BLaER1 (cell line): ENCODE data around the gene FAM200A.
"Not testable (repeated sequence)": the region's sequence is repeated elsewhere in the genome, so short reads cannot be mapped to it uniquely, and the experiment has no call there.

Source experiments
- H3K27ac ChIP-seq: shearing (Covaris generic); formaldehyde crosslinking; 2 replicates; pipeline ENCODE4 v1.8.1; 2022
- H3K27me3 ChIP-seq: shearing (Covaris generic); formaldehyde crosslinking; 2 replicates; pipeline ENCODE4 v1.8.1; 2022
- H3K36me3 ChIP-seq: shearing (Covaris generic); formaldehyde crosslinking; 2 replicates; pipeline ENCODE4 v1.8.1; 2022
- H3K4me1 ChIP-seq: shearing (Covaris generic); formaldehyde crosslinking; 2 replicates; pipeline ENCODE4 v1.8.1; 2022
- H3K4me2 ChIP-seq: shearing (Covaris generic); formaldehyde crosslinking; 2 replicates; pipeline ENCODE4 v1.8.1; 2022
- H3K4me3 ChIP-seq: shearing (Covaris generic); formaldehyde crosslinking; 2 replicates; pipeline ENCODE4 v1.8.1; 2022
- H3K9ac ChIP-seq: shearing (Covaris generic); formaldehyde crosslinking; 2 replicates; pipeline ENCODE4 v1.8.1; 2022
- H3K9me3 ChIP-seq: shearing (Covaris generic); formaldehyde crosslinking; 2 replicates; pipeline ENCODE4 v1.8.1; 2022
- H4K20me1 ChIP-seq: shearing (Covaris generic); formaldehyde crosslinking; 2 replicates; pipeline ENCODE4 v1.8.1; 2022
- Cebpa-rat ChIP-seq: shearing (Covaris generic); IDR thresholded peaks from 2 replicates; pipeline ENCODE4 v1.8.1; 2022

The FAM200A gene

GRCh38 chr7:99559175-99559915 lies 7.4 kb upstream of the FAM200A start:
- no peak for TF ChIP-seq Cebpa-rat
- H3K4me2 ChIP-seq = peak overlapping the region; percentile 82
- peak overlapping the region; percentile 96 for H3K27ac ChIP-seq
- peaks cover 63% of the 10 kb centered on the region for H3K36me3 ChIP-seq
- peak overlapping the region; percentile 91 for H3K4me3 ChIP-seq
- no peaks in the 10 kb centered on the region for H3K27me3 ChIP-seq
- peaks cover 44% of the 10 kb centered on the region for H4K20me1 ChIP-seq
- H3K4me1 ChIP-seq = peaks cover 28% of the 10 kb centered on the region
- H3K9me3 ChIP-seq = no peaks in the 10 kb centered on the region
- peak overlapping the region; percentile 97 for H3K9ac ChIP-seq

GRCh38 chr7:99558306-99559174 lies 6.6 kb upstream of the FAM200A start, which contains the start of gene ZNF655:
Gene ZNF655 (plus strand): TSS chr7:99558642. CDS start chr7:99560560, 1,918 bp downstream.
- Histone ChIP-seq H3K9me3 (no peaks in the 10 kb centered on the region), H3K36me3 (peaks cover 63% of the 10 kb centered on the region), H3K27ac (peak within 1 kb of the TSS; percentile 96)

DNA sequence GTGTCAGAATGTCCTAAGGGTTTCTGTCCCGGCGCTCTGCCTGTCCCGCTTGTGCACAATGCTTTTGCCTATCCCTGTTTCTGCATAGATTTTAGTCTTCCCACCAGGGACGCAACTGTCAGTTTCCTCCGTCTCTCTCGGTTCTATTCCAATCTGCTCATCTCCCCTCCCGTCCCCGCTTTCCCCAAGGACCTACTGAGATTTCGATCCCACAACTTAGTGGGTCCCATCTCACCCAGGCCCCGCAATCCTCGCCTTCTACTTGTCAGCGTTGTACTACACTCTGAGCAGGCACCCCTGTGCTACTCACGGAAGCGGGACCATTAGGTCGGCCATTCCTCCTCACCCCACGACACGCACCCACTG lies 6.0 kb upstream of the FAM200A start:
- Histone ChIP-seq H4K20me1 (peaks cover 30% of the 10 kb centered on the region; the same call in 1 of the 2 replicates), H3K27ac (peak overlapping the region; percentile 96), H3K4me1 (peaks cover 28% of the 10 kb centered on the region), H3K27me3 (no peaks in the 10 kb centered on the region), H3K4me3 (peak overlapping the region; percentile 91), H3K4me2 (peak overlapping the region; percentile 82), H3K9ac (peak overlapping the region; percentile 97), H3K9me3 (no peaks in the 10 kb centered on the region), H3K36me3 (peaks cover 60% of the 10 kb centered on the region)
- no peak for TF ChIP-seq Cebpa-rat

More at GRCh38 chr7:99558306-99559174, 6.6 kb upstream of the FAM200A start, which contains the start of gene ZNF655:
- Histone ChIP-seq H3K4me2 (peak within 1 kb of the TSS; percentile 82), H3K9ac (peak within 1 kb of the TSS; percentile 97), H3K4me1 (peaks cover 28% of the 10 kb centered on the region), H3K27me3 (no peaks in the 10 kb centered on the region), H4K20me1 (peaks cover 36% of the 10 kb centered on the region), H3K4me3 (peak within 1 kb of the TSS; percentile 91)
- TF ChIP-seq Cebpa-rat = no peak

- Histone ChIP-seq H3K4me2 (peak overlapping the region; percentile 82), H3K27ac (peak overlapping the region; percentile 96)
These were observed 5.3 kb upstream of the FAM200A start for GRCh38 chr7:99557196-99557607.

DNA sequence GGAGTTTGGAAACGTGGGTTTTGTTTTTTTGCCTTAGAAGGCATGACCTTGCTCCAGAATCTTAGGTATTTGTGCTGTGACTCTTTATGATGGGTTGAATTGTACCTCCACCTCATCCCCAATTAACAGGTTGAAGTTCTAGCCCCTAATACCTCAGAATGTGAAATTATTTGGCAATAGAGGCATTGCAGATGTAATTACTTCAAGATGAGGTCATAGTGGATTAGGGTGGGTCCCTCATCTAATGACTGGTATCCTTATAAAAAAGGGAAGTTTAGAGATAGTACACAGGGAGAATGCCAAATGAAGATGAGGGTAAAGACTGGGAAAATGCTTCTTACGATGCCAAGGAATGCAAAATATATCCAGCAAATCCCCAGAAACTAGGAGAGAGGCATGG lies 3.0 kb upstream of the FAM200A start:
- peaks cover 3% of the 10 kb centered on the region; the same call in 1 of the 2 replicates for H3K9me3 ChIP-seq
- H4K20me1 ChIP-seq = no peaks in the 10 kb centered on the region; the same call in 1 of the 2 replicates
- no peak overlapping the region for H3K9ac ChIP-seq
- H3K4me3 ChIP-seq = no peak overlapping the region
- TF ChIP-seq Cebpa-rat = no peak
- peaks cover 34% of the 10 kb centered on the region for H3K4me1 ChIP-seq
- no peak overlapping the region for H3K27ac ChIP-seq
- H3K4me2 ChIP-seq = no peak overlapping the region
- H3K36me3 ChIP-seq = peaks cover 41% of the 10 kb centered on the region
- no peaks in the 10 kb centered on the region for H3K27me3 ChIP-seq

More at GRCh38 chr7:99557196-99557607, 5.3 kb upstream of the FAM200A start:
- Histone ChIP-seq H4K20me1 (peaks cover 22% of the 10 kb centered on the region; the same call in 1 of the 2 replicates), H3K27me3 (no peaks in the 10 kb centered on the region), H3K4me1 (peaks cover 34% of the 10 kb centered on the region), H3K4me3 (peak overlapping the region; percentile 91), H3K9ac (peak overlapping the region; percentile 97), H3K36me3 (peaks cover 53% of the 10 kb centered on the region), H3K9me3 (no peaks in the 10 kb centered on the region)
- no peak for TF ChIP-seq Cebpa-rat

DNA sequence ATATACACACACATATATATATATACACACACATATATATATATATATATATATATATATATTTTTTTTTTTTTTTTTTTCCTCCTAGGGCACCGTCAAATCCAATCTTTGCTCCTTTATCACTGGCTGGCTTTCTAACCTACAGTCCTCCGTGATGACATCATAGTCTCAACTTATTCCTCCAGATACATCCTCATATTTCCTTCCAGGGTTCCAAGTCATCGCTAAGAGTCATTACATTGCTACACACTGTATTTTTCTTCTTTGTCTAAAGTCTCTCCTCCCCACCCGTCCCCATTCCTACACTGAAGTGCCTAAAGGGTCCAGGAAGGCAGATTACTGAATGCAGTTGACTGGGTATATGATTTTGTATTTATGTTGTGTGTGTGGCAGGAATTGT lies 1.1 kb upstream of the FAM200A start:
- no peaks in the 10 kb centered on the region for H4K20me1 ChIP-seq
- no peak for TF ChIP-seq Cebpa-rat
- H3K36me3 ChIP-seq = peaks cover 46% of the 10 kb centered on the region
- H3K4me1 ChIP-seq = peaks cover 27% of the 10 kb centered on the region
- no peak overlapping the region for H3K4me2 ChIP-seq
- no peaks in the 10 kb centered on the region for H3K27me3 ChIP-seq
- H3K4me3 ChIP-seq = no peak overlapping the region
- H3K9ac ChIP-seq = no peak overlapping the region
- H3K27ac ChIP-seq = no peak overlapping the region
- H3K9me3 ChIP-seq = peaks cover 3% of the 10 kb centered on the region; the same call in 1 of the 2 replicates

DNA sequence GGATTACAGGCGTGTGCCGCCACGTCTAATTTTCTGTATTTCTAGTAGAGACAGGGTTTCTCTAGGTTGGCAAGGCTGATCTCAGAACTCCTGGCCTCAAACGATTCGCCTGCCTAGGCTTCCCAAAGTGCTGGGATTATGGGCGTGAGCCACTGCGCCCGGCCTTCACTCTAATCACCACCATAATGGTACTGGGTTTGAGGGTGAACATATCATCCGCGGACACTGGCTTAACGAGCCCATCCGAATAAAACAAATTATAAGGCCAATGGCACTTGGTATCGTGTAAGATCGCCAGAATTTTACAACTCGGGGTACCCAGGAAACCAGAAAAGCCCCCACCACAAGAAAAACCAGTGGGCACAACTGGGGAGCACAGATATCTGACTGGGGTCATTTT lies 580 bp downstream of the FAM200A start:
- Histone ChIP-seq H4K20me1 (no peaks in the 10 kb centered on the region), H3K9me3 (peaks cover 3% of the 10 kb centered on the region; the same call in 1 of the 2 replicates), H3K4me2 (peak overlapping the region; percentile 83), H3K4me3 (peak overlapping the region; percentile 93), H3K9ac (peak overlapping the region; percentile 95), H3K4me1 (peaks cover 16% of the 10 kb centered on the region), H3K36me3 (peaks cover 59% of the 10 kb centered on the region), H3K27me3 (no peaks in the 10 kb centered on the region), H3K27ac (peak overlapping the region; percentile 90)
- no peak for TF ChIP-seq Cebpa-rat

DNA sequence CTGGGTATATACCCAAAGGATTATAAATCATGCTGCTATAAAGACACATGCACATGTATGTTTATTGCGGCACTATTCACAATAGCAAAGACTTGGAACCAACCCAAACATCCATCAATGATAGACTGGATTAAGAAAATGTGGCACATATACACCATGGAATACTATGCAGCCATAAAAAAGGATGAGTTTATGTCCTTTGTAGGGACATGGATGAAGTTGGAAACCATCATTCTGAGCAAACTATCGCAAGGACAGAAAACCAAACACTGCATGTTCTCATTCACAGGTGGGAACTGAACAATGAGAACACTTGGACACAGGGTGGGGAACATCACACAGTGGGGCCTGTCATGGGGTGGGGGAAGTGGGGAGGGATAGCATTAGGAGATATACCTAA lies 2.4 kb downstream of the FAM200A start:
- peaks cover 18% of the 10 kb centered on the region for H3K9me3 ChIP-seq
- H3K36me3 ChIP-seq = peaks cover 60% of the 10 kb centered on the region
- H3K4me2 ChIP-seq, H3K9ac ChIP-seq, H3K4me3 ChIP-seq, H3K27ac ChIP-seq, H3K27me3 ChIP-seq, H4K20me1 ChIP-seq: not testable (repeated sequence)
- H3K4me1 ChIP-seq = peaks cover 16% of the 10 kb centered on the region

DNA sequence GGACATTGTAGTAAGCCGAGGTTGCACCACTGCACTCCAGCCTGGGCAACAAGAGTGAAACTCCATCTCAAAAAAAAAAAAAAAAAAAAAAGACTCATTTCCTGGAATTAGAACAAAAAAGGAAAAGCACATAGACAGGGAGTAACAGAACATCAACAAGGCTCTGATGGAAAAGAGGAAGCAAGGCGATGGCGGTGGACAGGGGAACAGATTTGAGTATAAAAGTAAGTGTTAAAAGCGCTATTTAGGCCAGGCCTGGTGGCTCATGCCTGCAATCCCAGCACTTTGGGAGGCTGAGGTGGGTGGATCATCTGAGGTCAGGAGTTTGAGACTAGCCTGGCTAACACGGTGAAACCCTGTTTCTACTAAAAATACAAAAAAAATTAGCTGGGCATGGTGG lies 6.6 kb downstream of the FAM200A start:
- not testable (repeated sequence) for H3K9ac ChIP-seq, H3K4me1 ChIP-seq, H4K20me1 ChIP-seq, H3K27ac ChIP-seq, H3K4me2 ChIP-seq, H3K27me3 ChIP-seq, H3K4me3 ChIP-seq
- Histone ChIP-seq H3K36me3 (peaks cover 83% of the 10 kb centered on the region), H3K9me3 (peaks cover 60% of the 10 kb centered on the region)

DNA sequence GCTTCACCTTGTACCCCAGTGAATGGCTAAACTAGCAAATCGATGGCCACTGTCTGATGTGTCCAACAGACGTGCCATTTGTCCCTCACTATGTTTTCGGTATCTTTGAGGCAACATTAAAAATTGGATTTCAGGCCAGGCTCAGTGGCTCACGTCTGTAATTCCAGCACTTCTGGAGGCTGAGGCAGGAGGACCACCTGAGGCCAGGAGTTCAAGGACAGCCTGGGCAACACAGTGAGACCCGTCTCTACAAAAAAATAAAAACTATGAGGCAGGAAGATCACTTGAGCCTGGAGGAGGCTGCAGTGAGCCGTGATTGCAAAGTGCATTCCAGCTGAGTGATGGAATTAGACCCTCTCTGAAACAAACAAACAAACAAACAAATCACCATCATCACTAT lies 8.0 kb downstream of the FAM200A start:
- Histone ChIP-seq H3K4me3 (no peak overlapping the region), H3K4me2 (no peak overlapping the region), H4K20me1 (no peaks in the 10 kb centered on the region), H3K27me3 (no peaks in the 10 kb centered on the region), H3K9ac (no peak overlapping the region), H3K4me1 (no peaks in the 10 kb centered on the region), H3K36me3 (peaks cover 80% of the 10 kb centered on the region), H3K27ac (no peak overlapping the region), H3K9me3 (peaks cover 70% of the 10 kb centered on the region)
- TF ChIP-seq Cebpa-rat = no peak
